Fibroblast of lung (primary cell): Measurements from ENCODE around the gene GOLGA6L7. TPM values are rescaled to one million over a fixed set of nuclear protein-coding genes. Genes with fewer than 3 reads are reported as not detected.
A peak's percentile ranks its signal among the peaks of the same experiment; 100 is the strongest.

Experiments used
- DNase-seq, 2 donors: peaks; one replicate each; pipeline versions ENCODE4 v3.0.0 to v3.0.0-alpha.2; 2010; ENCODE audit warnings: low read depth in 2 of 2
- H2AFZ ChIP-seq: 2 replicates; pipeline ENCODE4 v1.5.1; 2012; ENCODE audit warnings: low read length, control low read depth, inconsistent platforms
- H3K27ac ChIP-seq: 2 replicates; pipeline ENCODE4 v1.5.1; 2011; ENCODE audit warnings: low read length, control low read depth; ENCODE audit not compliant: insufficient read depth
- H3K27me3 ChIP-seq: 2 replicates; pipeline ENCODE4 v1.5.1; 2011; ENCODE audit warnings: mild to moderate bottlenecking, low read length; ENCODE audit not compliant: control insufficient read depth, insufficient read depth
- H3K36me3 ChIP-seq: 2 replicates; pipeline ENCODE4 v1.5.1; 2011; ENCODE audit warnings: low read length; ENCODE audit not compliant: control insufficient read depth, insufficient read depth
- H3K4me1 ChIP-seq: 2 replicates; pipeline ENCODE4 v1.5.1; 2011; ENCODE audit warnings: low read length; ENCODE audit not compliant: control insufficient read depth, insufficient read depth; ENCODE audit errors: extremely low read depth
- H3K4me2 ChIP-seq: 2 replicates; pipeline ENCODE4 v1.5.1; 2011; ENCODE audit warnings: low read length, control low read depth; ENCODE audit not compliant: insufficient read depth; ENCODE audit errors: extremely low read depth
- H3K4me3 ChIP-seq, 4 experiments: fragments of 200-600 bp in 1 of 4; sonication (generic) in 1 of 4; replicated peaks in 1 of 4; 2 replicates each; pipeline ENCODE4 v1.5.1; 2011 to 2016; ENCODE audit warnings: low read length in 4 of 4, low read depth in 3 of 4, mild to moderate bottlenecking in 3 of 4, control low read depth in 2 of 4, inconsistent platforms in 1 of 4, mixed read lengths in 1 of 4; ENCODE audit not compliant: insufficient read depth in 1 of 4; ENCODE audit errors: control extremely low read depth in 1 of 4
- H3K79me2 ChIP-seq: 2 replicates; pipeline ENCODE4 v1.5.1; 2012; ENCODE audit warnings: mild to moderate bottlenecking, low read length, inconsistent platforms; ENCODE audit not compliant: control insufficient read depth, insufficient read depth
- H3K9ac ChIP-seq: 2 replicates; pipeline ENCODE4 v1.5.1; 2011; ENCODE audit warnings: mild to moderate bottlenecking, low read length, control low read depth; ENCODE audit not compliant: insufficient read depth
- H3K9me3 ChIP-seq: 2 replicates; pipeline ENCODE4 v1.5.1; 2012; ENCODE audit warnings: low read depth, low read length; ENCODE audit not compliant: control insufficient read depth, insufficient read depth
- H4K20me1 ChIP-seq: 2 replicates; pipeline ENCODE4 v1.5.1; 2011; ENCODE audit warnings: low read length; ENCODE audit not compliant: control insufficient read depth, insufficient read depth; ENCODE audit errors: extremely low read depth
- EZH2 ChIP-seq: IDR thresholded peaks from 2 replicates; pipeline ENCODE4 v1.5.1; 2012; ENCODE audit warnings: low read length, control low read depth, mild to moderate bottlenecking; ENCODE audit errors: missing control alignments
- polyA plus RNA-seq, 2 donors: library from polyadenylated mRNA; depleted of rRNA in 1 of 2; stranded (reverse) in 1 of 2; unstranded in 1 of 2; fragments of >200 nt; gene quantifications; 2 replicates each; pipeline ENCODE4 v1.2.1, GENCODE V29; 2011 to 2012; ENCODE audit warnings: missing spikeins in 1 of 2
- total RNA-seq: library from RNA; depleted of rRNA; stranded (reverse); fragments of >200 nt; gene quantifications from 2 replicates; pipeline ENCODE4 v1.2.1, GENCODE V29; 2014
- TF ChIP-seq, protein P1 (sequence below), 2 donors: IDR thresholded peaks in 1 of 2; conservative IDR thresholded peaks in 1 of 2; 1 replicate in 1 of 2; 2 replicates in 1 of 2; pipeline ENCODE4 v1.5.1; 2011 to 2012; ENCODE audit warnings: low read length in 2 of 2, control low read depth in 1 of 2, inconsistent platforms in 1 of 2, low read depth in 1 of 2, mild to moderate bottlenecking in 1 of 2

Gene GOLGA6L7
- total and polyA plus RNA-seq, 2 donors (not counting 1 experiment from before 2014, with no cell fraction given) = not detected

DNA sequence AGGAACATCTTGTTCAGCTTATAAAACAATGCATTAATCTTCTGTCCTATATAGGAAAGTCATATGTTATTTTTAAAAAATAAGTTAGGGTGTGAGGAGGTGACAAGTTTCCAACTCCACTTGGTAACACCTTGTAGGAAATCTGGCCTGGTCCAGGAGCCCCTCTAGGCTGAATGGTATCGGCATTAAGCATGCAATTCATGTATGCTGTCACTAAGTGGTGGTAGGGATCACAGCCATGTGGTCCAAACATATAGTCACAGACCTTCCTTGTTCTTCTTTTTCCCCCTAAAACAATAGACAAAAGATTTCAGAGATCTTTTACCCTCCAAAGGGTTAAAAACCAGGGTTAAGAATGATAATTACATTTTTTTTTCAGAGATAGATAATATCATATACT is 33.2 kb upstream of the GOLGA6L7 start:
- DNase-seq = peak in 1 of 2 donors; percentile 14
- Histone ChIP-seq H3K36me3 (no peaks in the 10 kb centered on the region), H3K4me3 (no peak overlapping the region), H3K4me2 (no peak overlapping the region), H3K27me3 (no peaks in the 10 kb centered on the region), H3K9me3 (no peaks in the 10 kb centered on the region), H3K79me2 (no peaks in the 10 kb centered on the region), H2AFZ (no peak overlapping the region), H4K20me1 (no peaks in the 10 kb centered on the region), H3K4me1 (peaks cover 2% of the 10 kb centered on the region), H3K9ac (no peak overlapping the region), H3K27ac (no peak overlapping the region)
- no peak for TF ChIP-seq EZH2
- TF ChIP-seq, protein P1, sequence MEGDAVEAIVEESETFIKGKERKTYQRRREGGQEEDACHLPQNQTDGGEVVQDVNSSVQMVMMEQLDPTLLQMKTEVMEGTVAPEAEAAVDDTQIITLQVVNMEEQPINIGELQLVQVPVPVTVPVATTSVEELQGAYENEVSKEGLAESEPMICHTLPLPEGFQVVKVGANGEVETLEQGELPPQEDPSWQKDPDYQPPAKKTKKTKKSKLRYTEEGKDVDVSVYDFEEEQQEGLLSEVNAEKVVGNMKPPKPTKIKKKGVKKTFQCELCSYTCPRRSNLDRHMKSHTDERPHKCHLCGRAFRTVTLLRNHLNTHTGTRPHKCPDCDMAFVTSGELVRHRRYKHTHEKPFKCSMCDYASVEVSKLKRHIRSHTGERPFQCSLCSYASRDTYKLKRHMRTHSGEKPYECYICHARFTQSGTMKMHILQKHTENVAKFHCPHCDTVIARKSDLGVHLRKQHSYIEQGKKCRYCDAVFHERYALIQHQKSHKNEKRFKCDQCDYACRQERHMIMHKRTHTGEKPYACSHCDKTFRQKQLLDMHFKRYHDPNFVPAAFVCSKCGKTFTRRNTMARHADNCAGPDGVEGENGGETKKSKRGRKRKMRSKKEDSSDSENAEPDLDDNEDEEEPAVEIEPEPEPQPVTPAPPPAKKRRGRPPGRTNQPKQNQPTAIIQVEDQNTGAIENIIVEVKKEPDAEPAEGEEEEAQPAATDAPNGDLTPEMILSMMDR (conservative IDR thresholded peaks at IDR 0.05 in 1 of 2, IDR thresholded peaks at IDR 0.05 in 1 of 2; ENCODE audit: low read depth in 1 of 2, low read length in 2 of 2) = peak in 1 of 2 donors; percentile 36

DNA sequence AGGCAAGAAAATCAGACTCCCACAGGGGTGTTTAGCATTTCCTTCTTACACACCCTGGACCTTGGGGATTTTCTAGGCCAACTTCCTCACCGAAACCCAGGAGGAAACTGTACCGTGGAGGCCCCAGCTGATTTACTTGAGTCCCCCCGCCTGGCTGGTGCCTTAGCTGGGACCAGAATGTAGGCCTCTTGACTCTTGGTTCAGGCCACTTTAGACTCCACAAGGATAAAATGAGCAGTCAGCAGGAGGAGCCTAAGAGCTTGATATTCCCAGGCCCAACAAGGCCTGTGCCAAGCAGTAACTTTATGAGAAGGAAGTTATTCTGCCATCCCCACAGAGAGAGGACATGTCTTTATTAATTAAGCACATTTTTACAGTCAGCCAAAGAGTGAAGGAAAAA is 32.7 kb upstream of the GOLGA6L7 start:
- Histone ChIP-seq H3K4me3 (no peak overlapping the region), H3K9ac (no peak overlapping the region), H3K4me2 (no peak overlapping the region), H2AFZ (no peak overlapping the region), H3K4me1 (peaks cover 2% of the 10 kb centered on the region), H3K36me3 (no peaks in the 10 kb centered on the region), H3K79me2 (no peaks in the 10 kb centered on the region), H3K27me3 (no peaks in the 10 kb centered on the region), H4K20me1 (no peaks in the 10 kb centered on the region), H3K27ac (no peak overlapping the region), H3K9me3 (no peaks in the 10 kb centered on the region)
- DNase-seq = peak; percentile 27 to 58
- TF ChIP-seq, protein P1 (conservative IDR thresholded peaks at IDR 0.05 in 1 of 2, IDR thresholded peaks at IDR 0.05 in 1 of 2; ENCODE audit: low read depth in 1 of 2, low read length in 2 of 2) = peak; percentile 10 to 26
- no peak for TF ChIP-seq EZH2

DNA sequence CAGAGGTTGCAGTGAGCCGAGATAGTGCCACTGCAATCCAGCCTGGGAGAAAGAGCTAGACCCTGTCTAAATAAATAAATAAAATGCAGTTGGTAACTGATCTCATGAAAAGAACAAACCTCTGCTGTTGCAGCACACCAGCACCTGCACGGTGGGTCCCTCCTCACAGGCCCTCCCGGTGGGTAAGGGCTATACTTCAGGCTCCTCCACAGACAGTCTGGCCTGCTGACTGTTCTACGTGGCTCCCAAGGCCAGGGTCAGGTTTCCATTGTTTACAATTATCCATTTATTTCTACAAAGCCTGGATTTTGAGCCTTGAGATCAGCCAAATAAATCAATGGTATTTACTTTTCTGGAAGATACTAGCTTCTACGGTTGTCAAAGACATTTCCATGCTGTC is 32.2 kb upstream of the GOLGA6L7 start:
- H3K36me3 ChIP-seq = no peaks in the 10 kb centered on the region
- H3K9ac ChIP-seq = no peak overlapping the region
- no peaks in the 10 kb centered on the region for H3K9me3 ChIP-seq
- H3K4me2 ChIP-seq = no peak overlapping the region
- no peak overlapping the region for H2AFZ ChIP-seq
- H3K4me1 ChIP-seq = peaks cover 2% of the 10 kb centered on the region
- H3K27me3 ChIP-seq = no peaks in the 10 kb centered on the region
- no peak for TF ChIP-seq EZH2
- TF ChIP-seq, protein P1 (conservative IDR thresholded peaks at IDR 0.05 in 1 of 2, IDR thresholded peaks at IDR 0.05 in 1 of 2; ENCODE audit: low read depth in 1 of 2, low read length in 2 of 2) = no peak
- H3K4me3 ChIP-seq = no peak overlapping the region
- no peak for DNase-seq
- H3K79me2 ChIP-seq = no peaks in the 10 kb centered on the region
- no peaks in the 10 kb centered on the region for H4K20me1 ChIP-seq
- no peak overlapping the region for H3K27ac ChIP-seq
